ENCODE data around the gene RUNX1. TPM values are rescaled to one million over a fixed set of nuclear protein-coding genes. Genes with fewer than 3 reads are reported as not detected.

Gene RUNX1
- total and polyA plus RNA-seq, 2 of the 13 experiments (the other 11 are each of a cell fraction or from before 2014, with no cell fraction given) = 5.4 to 6.4 TPM

DNA sequence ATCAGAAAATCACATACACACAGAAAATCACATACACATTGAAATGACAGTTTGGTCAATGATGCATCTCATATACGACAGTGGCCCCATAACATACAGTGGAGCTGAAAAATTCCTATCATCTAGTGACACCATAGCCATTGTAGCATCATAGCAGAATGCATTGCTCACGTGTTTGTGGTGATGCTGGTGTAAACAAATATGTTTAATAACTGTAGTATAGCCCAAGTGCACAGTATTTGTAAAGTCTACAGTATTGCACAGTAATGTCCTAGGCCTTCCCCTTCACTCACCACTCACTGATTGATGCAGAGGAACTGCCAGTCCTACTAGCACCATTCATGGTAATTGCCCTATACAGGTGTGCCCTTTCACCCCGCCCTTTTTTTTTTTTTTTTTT is 30.1 kb upstream of the RUNX1 start:
- BruUV-seq (replicated peaks) = no TSS peak

More for the DNA sequence above, 30.1 kb upstream of the RUNX1 start:
- ATAC-seq (no peak), FAIRE-seq (no peak), DNase-seq (ENCODE audit: low spot score) (no peak)
- in situ Hi-C loops (cut with HindIII; ENCODE audit: extremely low pct_ligation_motif_present, low pct_unique_long_range_greater_than_20kb) (no loop called here), intact Hi-C loops (cut with micrococcal nuclease; ENCODE audit: unreplicated experiment) (no loop called here)
- Histone ChIP-seq H3K9ac (ENCODE audit: insufficient read depth, low read depth, low read length) (no peak overlapping the region), H2AFZ (ENCODE audit: low read length) (no peak overlapping the region), H3K4me2 (ENCODE audit: low read depth, low read length) (no peak overlapping the region), H3K9me3 (ENCODE audit: low read length) (peaks cover 3% of the 10 kb centered on the region; the same call in 1 of the 2 replicates), H3K36me3 (replicated peaks in 1 of 2; ENCODE audit: control insufficient read depth in 1 of 2, insufficient read depth in 2 of 2, low read length in 2 of 2) (no peaks in the 10 kb centered on the region), H3K27ac (ENCODE audit: extremely low read length, insufficient read depth, low read length) (no peak overlapping the region), H3K27me3 (ENCODE audit: control insufficient read depth in 1 of 2, insufficient read depth in 2 of 2, low read length in 2 of 2) (no peaks in the 10 kb centered on the region; a peak in 2 of 5 replicates), H3K4me3 (replicated peaks in 1 of 3; ENCODE audit: insufficient read depth in 1 of 3, low read depth in 2 of 3, low read length in 3 of 3) (no peak overlapping the region), H3K4me1 (ENCODE audit: insufficient read depth, low read length) (no peaks in the 10 kb centered on the region), H3K79me2 (ENCODE audit: insufficient read depth, low read length) (no peaks in the 10 kb centered on the region), H4K20me1 (ENCODE audit: insufficient read depth, low read length) (no peaks in the 10 kb centered on the region)
- ChIA-PET CTCF (ENCODE audit: low intra/inter-chr PET ratio, low total read pairs) (no interaction called here), POLR2A (no interaction called here)
- TF ChIP-seq NFE2L2 (IDR thresholded peaks at IDR 0.05; ENCODE audit: low read length) = no peak
- TF ChIP-seq, protein P1, sequence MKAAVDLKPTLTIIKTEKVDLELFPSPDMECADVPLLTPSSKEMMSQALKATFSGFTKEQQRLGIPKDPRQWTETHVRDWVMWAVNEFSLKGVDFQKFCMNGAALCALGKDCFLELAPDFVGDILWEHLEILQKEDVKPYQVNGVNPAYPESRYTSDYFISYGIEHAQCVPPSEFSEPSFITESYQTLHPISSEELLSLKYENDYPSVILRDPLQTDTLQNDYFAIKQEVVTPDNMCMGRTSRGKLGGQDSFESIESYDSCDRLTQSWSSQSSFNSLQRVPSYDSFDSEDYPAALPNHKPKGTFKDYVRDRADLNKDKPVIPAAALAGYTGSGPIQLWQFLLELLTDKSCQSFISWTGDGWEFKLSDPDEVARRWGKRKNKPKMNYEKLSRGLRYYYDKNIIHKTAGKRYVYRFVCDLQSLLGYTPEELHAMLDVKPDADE (CRISPR knock-in tag; IDR thresholded peaks at IDR 0.05) = no peak
- TF ChIP-seq, protein P2, sequence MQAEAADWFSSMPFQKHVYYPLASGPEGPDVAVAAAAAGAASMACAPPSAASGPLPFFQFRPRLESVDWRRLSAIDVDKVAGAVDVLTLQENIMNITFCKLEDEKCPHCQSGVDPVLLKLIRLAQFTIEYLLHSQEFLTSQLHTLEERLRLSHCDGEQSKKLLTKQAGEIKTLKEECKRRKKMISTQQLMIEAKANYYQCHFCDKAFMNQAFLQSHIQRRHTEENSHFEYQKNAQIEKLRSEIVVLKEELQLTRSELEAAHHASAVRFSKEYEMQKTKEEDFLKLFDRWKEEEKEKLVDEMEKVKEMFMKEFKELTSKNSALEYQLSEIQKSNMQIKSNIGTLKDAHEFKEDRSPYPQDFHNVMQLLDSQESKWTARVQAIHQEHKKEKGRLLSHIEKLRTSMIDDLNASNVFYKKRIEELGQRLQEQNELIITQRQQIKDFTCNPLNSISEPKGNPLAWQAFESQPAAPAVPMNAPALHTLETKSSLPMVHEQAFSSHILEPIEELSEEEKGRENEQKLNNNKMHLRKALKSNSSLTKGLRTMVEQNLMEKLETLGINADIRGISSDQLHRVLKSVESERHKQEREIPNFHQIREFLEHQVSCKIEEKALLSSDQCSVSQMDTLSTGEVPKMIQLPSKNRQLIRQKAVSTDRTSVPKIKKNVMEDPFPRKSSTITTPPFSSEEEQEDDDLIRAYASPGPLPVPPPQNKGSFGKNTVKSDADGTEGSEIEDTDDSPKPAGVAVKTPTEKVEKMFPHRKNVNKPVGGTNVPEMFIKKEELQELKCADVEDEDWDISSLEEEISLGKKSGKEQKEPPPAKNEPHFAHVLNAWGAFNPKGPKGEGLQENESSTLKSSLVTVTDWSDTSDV (CRISPR knock-in tag; IDR thresholded peaks at IDR 0.05) = no peak
- no peak for TF ChIP-seq CHD2 (IDR thresholded peaks at IDR 0.05; ENCODE audit: low read depth, low read length)
- TF ChIP-seq, protein P3, sequence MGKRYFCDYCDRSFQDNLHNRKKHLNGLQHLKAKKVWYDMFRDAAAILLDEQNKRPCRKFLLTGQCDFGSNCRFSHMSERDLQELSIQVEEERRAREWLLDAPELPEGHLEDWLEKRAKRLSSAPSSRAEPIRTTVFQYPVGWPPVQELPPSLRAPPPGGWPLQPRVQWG (CRISPR knock-in tag; IDR thresholded peaks at IDR 0.05; ENCODE audit: borderline replicate concordance, low read depth) = no peak
- TF ChIP-seq AGO2 (optimal IDR thresholded peaks at IDR 0.05; ENCODE audit: low read depth, low read length) = no peak
- TF ChIP-seq NR1H2 (CRISPR knock-in tag; IDR thresholded peaks at IDR 0.05; ENCODE audit: borderline replicate concordance, low read depth) = no peak
- no peak for TF ChIP-seq ZNF709 (CRISPR knock-in tag; IDR thresholded peaks at IDR 0.05)
- TF ChIP-seq ZNF660 (CRISPR knock-in tag; IDR thresholded peaks at IDR 0.05; ENCODE audit: borderline replicate concordance, low read depth) = no peak
- TF ChIP-seq, protein P4, sequence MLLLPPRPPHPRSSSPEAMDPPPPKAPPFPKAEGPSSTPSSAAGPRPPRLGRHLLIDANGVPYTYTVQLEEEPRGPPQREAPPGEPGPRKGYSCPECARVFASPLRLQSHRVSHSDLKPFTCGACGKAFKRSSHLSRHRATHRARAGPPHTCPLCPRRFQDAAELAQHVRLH (CRISPR knock-in tag; IDR thresholded peaks at IDR 0.05; ENCODE audit: borderline replicate concordance, low read depth) = no peak
- TF ChIP-seq HMGA1 (CRISPR knock-in tag; conservative IDR thresholded peaks at IDR 0.05) = no peak
- TF ChIP-seq MXD4 (CRISPR knock-in tag; IDR thresholded peaks at IDR 0.05) = no peak
- no peak for TF ChIP-seq FOXJ3 (CRISPR knock-in tag; IDR thresholded peaks at IDR 0.05; ENCODE audit: borderline replicate concordance)
- no peak for TF ChIP-seq GTF2F1 (IDR thresholded peaks at IDR 0.05; ENCODE audit: low read length)
- no peak for TF ChIP-seq ZNF883 (CRISPR knock-in tag; IDR thresholded peaks at IDR 0.05; ENCODE audit: not compliant biosample characterization)
- TF ChIP-seq, protein P5, sequence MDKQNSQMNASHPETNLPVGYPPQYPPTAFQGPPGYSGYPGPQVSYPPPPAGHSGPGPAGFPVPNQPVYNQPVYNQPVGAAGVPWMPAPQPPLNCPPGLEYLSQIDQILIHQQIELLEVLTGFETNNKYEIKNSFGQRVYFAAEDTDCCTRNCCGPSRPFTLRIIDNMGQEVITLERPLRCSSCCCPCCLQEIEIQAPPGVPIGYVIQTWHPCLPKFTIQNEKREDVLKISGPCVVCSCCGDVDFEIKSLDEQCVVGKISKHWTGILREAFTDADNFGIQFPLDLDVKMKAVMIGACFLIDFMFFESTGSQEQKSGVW (CRISPR knock-in tag; IDR thresholded peaks at IDR 0.05; ENCODE audit: borderline replicate concordance) = no peak
- TF ChIP-seq TARDBP (CRISPR knock-in tag; IDR thresholded peaks at IDR 0.05) = no peak
- TF ChIP-seq ZFX (CRISPR knock-in tag; IDR thresholded peaks at IDR 0.05; ENCODE audit: low read depth) = no peak
- no peak for TF ChIP-seq ELF3 (CRISPR knock-in tag; IDR thresholded peaks at IDR 0.05)
- WGBS (ENCODE audit: low lambda C conversion rate) = 18% methylated on average over 3 of the region's 3 CpGs

Data from HepG2 (cell line).